Stimulated activated CD8-positive, alpha-beta memory T cell treated with anti-CD3 and anti-CD28 coated beads, Interleukin-12 subunit alpha, Interleukin-12 subunit beta, amount 100 ng/mL, for 4 hours (primary cell): ENCODE measurements around the gene CELF2.

ENCODE experiments used
- DNase-seq: peaks from one replicate; pipeline ENCODE4 v3.0.0-alpha.2; 2020; ENCODE audit warnings: low read depth

Gene CELF2

GRCh38 chr10:11303361-11304170, 285.9 kb downstream of the CELF2 start:
- DNase-seq: no peak

DNA sequence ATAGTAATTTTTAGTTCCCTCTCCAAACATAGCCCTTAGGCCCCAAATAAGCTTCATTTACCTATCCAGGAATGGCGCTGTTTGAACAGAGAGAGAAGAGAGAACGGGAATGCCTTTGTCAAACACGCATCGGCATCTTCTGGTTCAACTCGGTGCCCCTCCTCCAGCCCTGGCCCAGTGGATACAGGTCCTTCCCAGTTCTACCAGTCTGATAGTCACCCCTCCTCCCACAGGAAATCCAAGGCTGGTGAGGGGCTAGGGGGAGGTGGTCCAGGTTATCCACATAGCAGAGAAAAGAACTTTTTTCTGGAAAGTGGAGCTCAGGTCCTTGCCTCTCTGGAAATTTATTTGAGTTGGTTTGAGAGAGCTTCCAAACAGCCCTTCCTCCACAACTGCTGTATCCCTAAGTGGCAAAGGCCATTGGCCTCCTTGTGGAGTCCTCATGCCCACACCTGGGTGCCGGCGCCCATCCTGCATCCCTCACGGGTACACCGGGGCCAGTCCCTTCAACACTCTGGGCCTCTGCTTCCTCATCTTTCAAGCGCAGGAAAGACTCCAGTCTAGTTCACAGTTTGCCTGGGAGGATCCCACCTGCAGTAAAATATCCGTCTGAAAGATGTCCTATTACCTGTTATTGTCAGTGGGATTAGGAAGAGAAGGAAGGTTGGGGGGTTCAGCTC, 287.4 kb downstream of the CELF2 start:
- no peak for DNase-seq

DNA sequence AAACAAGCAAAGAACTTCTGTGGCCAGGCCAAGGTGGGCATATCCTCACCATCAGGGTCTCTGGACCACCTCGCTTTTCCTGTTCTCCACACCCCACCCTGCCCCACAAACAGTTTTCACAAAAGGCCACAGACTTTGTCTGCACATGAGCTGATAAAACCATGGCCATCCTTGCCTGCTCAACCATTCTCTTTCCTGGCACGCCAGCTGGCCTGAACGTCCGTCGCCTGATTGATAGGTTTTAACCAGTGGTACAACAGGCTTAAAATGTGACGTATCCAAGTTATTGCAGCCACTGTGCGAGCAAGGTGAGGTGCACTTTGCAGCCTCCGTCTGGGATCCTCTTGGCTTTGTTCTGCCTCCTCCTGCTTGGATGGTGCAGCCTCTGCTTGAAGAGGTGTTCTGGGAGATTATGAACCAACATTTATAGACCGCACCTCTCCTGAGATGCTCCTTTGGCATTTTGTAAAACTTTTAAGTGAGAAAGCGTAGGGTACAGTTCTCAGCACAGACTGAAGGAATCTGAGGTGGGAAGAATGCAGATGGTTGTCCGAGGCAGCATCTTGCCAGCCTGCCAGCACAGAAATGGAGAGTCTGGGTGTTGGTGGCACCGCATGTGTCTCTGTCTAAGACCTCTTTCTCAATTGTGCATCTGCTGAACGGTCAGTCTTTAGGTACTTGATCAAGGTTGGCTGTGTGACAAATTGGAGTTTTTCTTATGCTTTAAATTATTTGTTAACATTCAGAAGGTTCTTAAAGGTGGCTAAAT, 288.3 kb downstream of the CELF2 start:
- DNase-seq: no peak

- no peak for DNase-seq
These were observed 289.3 kb downstream of the CELF2 start for GRCh38 chr10:11307004-11307403.

- DNase-seq: no peak
These were observed 290.3 kb downstream of the CELF2 start for GRCh38 chr10:11307937-11308336.

DNA sequence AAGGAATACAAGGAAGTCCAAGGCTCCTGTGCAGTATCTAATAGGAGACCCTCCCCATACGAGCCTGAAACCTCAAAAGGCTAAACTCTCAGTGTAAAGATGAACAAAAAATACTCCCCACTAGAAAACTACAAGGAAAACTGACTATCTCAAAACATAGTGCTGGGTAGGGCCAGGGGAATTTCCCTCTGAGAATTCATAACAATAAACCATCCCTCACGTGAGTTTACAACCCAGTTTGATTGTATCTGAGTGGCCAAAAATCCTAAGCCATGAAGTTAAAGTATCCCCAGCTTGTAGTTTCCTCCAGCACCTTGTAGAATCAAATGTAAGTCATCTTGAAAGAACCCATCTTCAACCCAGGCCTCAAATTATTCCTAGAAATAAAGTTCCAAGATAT, 293.4 kb downstream of the CELF2 start:
- no peak for DNase-seq

DNA sequence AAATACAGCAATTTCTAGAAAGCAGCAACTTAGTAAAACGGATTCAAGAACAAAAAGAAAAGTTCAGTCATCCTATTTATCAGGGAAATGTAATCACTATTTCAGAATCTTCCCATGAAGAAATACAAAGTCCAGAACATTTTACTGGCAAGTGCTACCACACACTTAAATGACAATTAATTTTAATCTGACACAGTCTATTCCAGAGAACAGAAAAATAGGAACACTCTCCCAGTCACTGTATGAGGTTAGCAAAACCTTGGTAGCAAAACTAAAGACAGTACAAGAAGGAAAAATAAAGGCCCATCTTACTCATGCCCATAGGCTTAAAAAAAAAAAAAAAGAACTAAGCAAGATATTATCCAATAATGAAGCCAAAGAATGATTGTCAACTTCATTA, 295.8 kb downstream of the CELF2 start:
- no peak for DNase-seq

DNA sequence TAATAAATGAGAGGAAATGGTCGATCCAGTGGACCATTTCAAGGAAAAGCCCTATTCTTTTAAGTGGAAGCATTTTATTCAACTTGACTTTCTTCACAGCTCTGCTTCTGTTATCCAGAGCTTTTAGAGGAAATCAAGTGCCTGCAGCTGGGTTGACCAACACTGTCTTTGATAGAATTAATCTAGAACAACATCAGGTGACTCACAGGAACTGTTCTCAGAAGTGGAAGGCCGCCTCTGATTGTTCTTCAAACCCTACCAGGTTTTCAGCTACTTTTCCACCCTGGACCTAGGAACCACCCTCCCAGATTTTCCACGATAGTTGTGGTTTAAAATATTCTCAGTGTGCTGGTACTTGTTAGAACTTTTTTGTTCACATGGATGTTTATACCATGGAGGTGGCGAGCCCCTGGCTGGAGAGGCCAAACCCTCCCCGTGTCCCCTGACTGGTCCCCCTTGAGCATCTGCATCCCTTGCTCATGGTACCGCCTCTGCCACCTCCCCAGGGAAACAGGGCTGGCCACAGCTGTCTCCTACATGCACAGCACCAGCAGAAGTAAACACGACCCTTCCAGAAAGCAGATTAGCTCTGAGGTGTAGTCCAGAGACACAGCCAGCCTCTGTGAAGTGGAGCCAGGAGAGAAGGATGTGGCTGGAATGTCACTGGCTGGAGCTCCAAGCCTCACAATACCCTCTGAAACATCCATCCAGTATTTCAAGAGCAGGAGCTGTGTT, 300.4 kb downstream of the CELF2 start:
- no peak for DNase-seq

GRCh38 chr10:11318826-11319598, 301.3 kb downstream of the CELF2 start:
- DNase-seq: no peak

- DNase-seq: no peak
These were observed 302.4 kb downstream of the CELF2 start for GRCh38 chr10:11319990-11320602.

GRCh38 chr10:11320809-11321520, 303.3 kb downstream of the CELF2 start:
- no peak for DNase-seq

DNA sequence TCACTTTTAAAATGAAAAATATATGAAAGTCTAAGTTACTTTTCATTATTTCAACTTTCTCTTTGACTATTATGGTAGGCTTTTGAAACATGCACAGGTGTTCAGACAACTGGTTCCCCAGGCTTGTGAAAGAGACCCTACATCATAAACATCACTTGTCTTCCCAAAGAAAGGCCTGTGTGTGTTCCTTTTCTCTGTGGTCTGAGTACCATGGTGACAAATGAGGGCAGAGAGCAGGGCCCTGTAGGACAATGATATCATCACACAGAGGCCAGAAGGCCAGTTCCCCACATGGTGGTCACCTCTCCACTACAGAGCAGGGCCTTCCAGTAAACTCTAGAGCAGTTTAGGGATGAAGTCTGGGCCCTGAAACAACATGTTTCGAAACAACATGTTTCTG, 305.0 kb downstream of the CELF2 start:
- DNase-seq: no peak

DNA sequence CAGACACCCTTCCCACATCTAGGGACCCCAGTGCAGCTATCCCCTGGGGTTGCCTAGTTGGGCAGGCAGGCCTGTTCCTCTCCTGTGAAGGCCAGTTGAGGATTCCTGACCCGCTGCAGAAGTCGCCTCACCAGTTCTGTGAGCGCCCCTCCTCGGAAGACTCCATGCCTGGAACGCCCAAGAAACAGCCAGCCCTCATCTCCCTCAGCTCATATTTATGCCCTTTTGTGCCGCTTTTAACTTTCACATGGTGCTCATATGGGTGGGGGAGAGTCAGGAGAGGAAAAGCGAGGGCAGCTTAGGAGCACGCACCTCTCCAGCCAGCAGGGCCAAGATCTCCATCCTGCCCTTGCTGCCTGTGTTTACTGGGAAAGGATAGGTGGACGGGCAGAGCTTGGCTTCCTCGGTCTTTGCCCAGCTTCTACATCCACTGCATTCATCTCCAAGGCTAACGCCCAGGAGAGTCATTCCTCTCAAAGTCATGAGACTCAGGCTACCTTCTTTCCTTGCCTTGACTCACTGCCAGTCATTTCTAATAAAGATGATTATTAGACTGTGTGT, 307.2 kb downstream of the CELF2 start:
- no peak for DNase-seq

- no peak for DNase-seq
These were observed 308.1 kb downstream of the CELF2 start for GRCh38 chr10:11325817-11326216.

DNA sequence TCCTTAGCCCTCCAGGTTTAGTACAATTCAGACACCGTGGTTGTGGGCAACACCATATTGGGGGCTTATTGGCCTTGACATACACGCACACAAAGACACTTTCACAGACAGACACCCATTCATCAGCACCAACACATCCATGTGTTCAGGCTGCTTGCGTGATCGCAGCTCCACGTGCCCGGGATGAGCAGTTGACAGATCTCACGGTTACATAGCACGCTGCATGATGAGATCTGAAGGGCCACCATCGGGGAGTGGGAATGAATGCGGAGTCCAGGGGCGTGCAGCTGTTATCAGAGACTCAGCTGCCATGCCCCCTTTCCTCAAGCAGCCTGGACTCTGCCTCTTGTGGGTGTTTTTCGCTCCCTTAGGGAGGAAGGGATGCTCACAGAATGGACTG, 308.6 kb downstream of the CELF2 start:
- no peak for DNase-seq

DNA sequence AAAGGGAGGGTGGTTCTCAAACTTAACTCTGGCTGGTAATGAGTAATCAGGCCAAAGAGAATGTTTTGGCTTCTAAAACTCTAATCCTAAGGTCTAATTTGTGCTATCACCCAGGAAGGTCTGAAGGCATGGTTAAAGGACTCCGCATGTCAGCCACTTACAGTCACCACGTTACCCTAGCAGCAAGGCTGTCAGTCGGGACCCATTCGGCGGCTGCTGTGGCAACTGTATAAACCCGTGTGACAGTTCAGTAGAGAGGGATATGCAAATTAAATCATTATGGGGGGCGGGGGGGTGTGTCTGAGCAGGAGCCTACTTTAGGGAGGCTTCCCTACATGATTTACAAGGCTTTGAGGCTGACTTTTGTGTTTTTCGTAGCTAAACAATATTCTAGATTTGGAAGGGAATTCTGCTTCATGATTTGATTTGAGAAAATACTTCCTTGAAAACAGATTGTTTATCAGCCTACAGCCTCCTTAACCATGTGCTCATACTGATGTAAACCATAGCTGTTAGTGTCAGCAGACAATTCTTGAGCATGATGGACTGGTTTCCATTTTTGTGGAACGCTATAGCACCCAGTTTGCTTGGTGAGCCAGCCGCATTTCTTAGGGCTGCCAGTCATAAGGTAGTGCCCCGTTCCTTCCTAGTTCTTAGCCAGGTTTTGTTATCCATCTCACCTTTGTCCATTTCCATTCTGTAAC, 309.4 kb downstream of the CELF2 start:
- no peak for DNase-seq

GRCh38 chr10:11328264-11329061, 310.8 kb downstream of the CELF2 start:
- no peak for DNase-seq

- DNase-seq: no peak
These were observed 311.5 kb downstream of the CELF2 start for GRCh38 chr10:11329062-11329673.
